Measurements from ENCODE around the gene TEF. TPM values are rescaled to one million over a fixed set of nuclear protein-coding genes. Genes with fewer than 3 reads are reported as not detected.

The TEF gene
- total RNA-seq, 2 experiments from 2014 or later, result 6.8 to 7.0 TPM

DNA sequence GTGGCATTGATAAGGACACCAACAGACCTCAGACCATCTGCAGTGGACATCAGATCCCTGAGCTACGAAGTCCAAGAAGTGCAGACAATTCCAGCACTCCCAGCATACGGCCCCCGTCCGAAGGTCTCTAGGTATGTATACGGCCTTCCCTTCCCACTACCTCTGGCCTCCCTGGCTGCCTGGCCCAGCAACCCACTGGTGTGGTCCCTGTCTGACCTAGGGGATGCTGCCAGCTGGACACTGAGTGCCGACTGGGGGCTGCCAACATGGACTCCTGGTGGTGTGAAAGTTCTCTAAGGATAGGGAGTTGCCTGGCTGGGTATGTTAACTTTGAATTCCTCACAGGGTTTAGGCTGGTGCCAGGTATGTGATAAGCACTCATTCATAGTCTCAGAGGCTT is 17.5 kb upstream of the TEF start:
- no peak for TF ChIP-seq EZH2phosphoT487 (IDR thresholded peaks at IDR 0.05; ENCODE audit: borderline replicate concordance, low read depth, low read length)
- TF ChIP-seq, protein P1, sequence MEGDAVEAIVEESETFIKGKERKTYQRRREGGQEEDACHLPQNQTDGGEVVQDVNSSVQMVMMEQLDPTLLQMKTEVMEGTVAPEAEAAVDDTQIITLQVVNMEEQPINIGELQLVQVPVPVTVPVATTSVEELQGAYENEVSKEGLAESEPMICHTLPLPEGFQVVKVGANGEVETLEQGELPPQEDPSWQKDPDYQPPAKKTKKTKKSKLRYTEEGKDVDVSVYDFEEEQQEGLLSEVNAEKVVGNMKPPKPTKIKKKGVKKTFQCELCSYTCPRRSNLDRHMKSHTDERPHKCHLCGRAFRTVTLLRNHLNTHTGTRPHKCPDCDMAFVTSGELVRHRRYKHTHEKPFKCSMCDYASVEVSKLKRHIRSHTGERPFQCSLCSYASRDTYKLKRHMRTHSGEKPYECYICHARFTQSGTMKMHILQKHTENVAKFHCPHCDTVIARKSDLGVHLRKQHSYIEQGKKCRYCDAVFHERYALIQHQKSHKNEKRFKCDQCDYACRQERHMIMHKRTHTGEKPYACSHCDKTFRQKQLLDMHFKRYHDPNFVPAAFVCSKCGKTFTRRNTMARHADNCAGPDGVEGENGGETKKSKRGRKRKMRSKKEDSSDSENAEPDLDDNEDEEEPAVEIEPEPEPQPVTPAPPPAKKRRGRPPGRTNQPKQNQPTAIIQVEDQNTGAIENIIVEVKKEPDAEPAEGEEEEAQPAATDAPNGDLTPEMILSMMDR (conservative IDR thresholded peaks at IDR 0.05; ENCODE audit: low read length), result no peak
- no peaks in the 10 kb centered on the region for H3K79me2 ChIP-seq (ENCODE audit: insufficient read depth, low read depth, low read length)
- CTCF ChIA-PET (ENCODE audit: unreplicated experiment), result no interaction called here
- H3K4me2 ChIP-seq (ENCODE audit: low read length), result no peak overlapping the region
- no peaks in the 10 kb centered on the region for H3K9me2 ChIP-seq (ENCODE audit: insufficient read depth, low read length)
- no peak for DNase-seq (ENCODE audit: low spot score)
- no peak overlapping the region for H3K4me3 ChIP-seq (ENCODE audit: low read depth, low read length, poor library complexity, severe bottlenecking)
- H2AFZ ChIP-seq (ENCODE audit: low read length), result no peak overlapping the region
- no peak overlapping the region for H3K27ac ChIP-seq (ENCODE audit: low read depth, low read length, poor library complexity, severe bottlenecking)
- no peaks in the 10 kb centered on the region; the same call in 1 of the 2 replicates for H4K20me1 ChIP-seq (ENCODE audit: insufficient read depth, low read length)
- no TSS peak for BruUV-seq (replicated peaks)
- POLR2A ChIA-PET, result no interaction called here
- H3K36me3 ChIP-seq (ENCODE audit: insufficient read depth, low read length), result no peaks in the 10 kb centered on the region
- no peaks in the 10 kb centered on the region for H3K9me3 ChIP-seq (ENCODE audit: low read length)
- intact Hi-C loops (cut with micrococcal nuclease; ENCODE audit: unreplicated experiment), result no loop called here
- no peaks in the 10 kb centered on the region for H3K4me1 ChIP-seq (ENCODE audit: insufficient read depth, low read length, poor library complexity, severe bottlenecking)

GRCh38 chr22:41364955-41365354 is 16.8 kb upstream of the TEF start:
- Histone ChIP-seq H3K4me3 (ENCODE audit: low read depth, low read length, poor library complexity, severe bottlenecking) (no peak overlapping the region), H3K27ac (ENCODE audit: low read depth, low read length, poor library complexity, severe bottlenecking) (no peak overlapping the region), H3K9me2 (ENCODE audit: insufficient read depth, low read length) (no peaks in the 10 kb centered on the region), H3K79me2 (ENCODE audit: insufficient read depth, low read depth, low read length) (no peaks in the 10 kb centered on the region), H3K9me3 (ENCODE audit: low read length) (no peaks in the 10 kb centered on the region), H2AFZ (ENCODE audit: low read length) (no peak overlapping the region), H3K4me2 (ENCODE audit: low read length) (no peak overlapping the region), H3K4me1 (ENCODE audit: insufficient read depth, low read length, poor library complexity, severe bottlenecking) (no peaks in the 10 kb centered on the region), H3K36me3 (ENCODE audit: insufficient read depth, low read length) (no peaks in the 10 kb centered on the region), H4K20me1 (ENCODE audit: insufficient read depth, low read length) (no peaks in the 10 kb centered on the region; the same call in 1 of the 2 replicates)
- TF ChIP-seq, protein P1 (conservative IDR thresholded peaks at IDR 0.05; ENCODE audit: low read length), result no peak
- DNase-seq (ENCODE audit: low spot score), result no peak
- BruUV-seq (replicated peaks), result no TSS peak
- intact Hi-C loops (cut with micrococcal nuclease; ENCODE audit: unreplicated experiment), result no loop called here
- POLR2A ChIA-PET, result interaction anchor here (0.7 kb wide), 1 partner anchor 593 kb away, joined by 3 read pairs; no protein-coding TSS in a partner anchor
- CTCF ChIA-PET (ENCODE audit: unreplicated experiment), result no interaction called here

DNA sequence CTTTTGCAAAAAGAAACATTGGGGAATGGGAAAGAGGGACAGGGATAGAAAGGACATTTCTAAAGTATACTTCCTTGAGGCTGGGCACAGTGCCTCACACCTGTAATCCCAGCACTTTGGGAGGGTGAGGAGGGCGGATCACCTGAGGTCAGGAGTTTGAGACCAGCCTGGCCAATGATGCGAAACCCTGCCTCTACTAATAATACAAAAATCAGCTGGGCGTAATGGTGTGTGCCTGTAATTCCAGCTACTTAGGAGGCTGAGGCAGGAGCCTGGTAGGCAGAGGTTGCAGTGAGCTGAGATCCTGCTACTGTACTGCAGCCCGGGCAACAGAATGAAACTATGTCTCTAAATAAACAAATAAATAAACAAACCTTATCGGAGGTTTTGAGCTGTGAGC is 16.3 kb upstream of the TEF start:
- no peak for DNase-seq (ENCODE audit: low spot score)
- Histone ChIP-seq H4K20me1 (ENCODE audit: insufficient read depth, low read length) (no peaks in the 10 kb centered on the region; the same call in 1 of the 2 replicates), H3K4me2 (ENCODE audit: low read length) (no peak overlapping the region), H3K9me3 (ENCODE audit: low read length) (no peaks in the 10 kb centered on the region), H2AFZ (ENCODE audit: low read length) (no peak overlapping the region), H3K9me2 (ENCODE audit: insufficient read depth, low read length) (no peaks in the 10 kb centered on the region), H3K4me3 (ENCODE audit: low read depth, low read length, poor library complexity, severe bottlenecking) (no peak overlapping the region), H3K79me2 (ENCODE audit: insufficient read depth, low read depth, low read length) (no peaks in the 10 kb centered on the region), H3K27ac (ENCODE audit: low read depth, low read length, poor library complexity, severe bottlenecking) (no peak overlapping the region), H3K36me3 (ENCODE audit: insufficient read depth, low read length) (no peaks in the 10 kb centered on the region), H3K4me1 (ENCODE audit: insufficient read depth, low read length, poor library complexity, severe bottlenecking) (no peaks in the 10 kb centered on the region)
- TF ChIP-seq EZH2phosphoT487 (IDR thresholded peaks at IDR 0.05; ENCODE audit: borderline replicate concordance, low read depth, low read length), result no peak
- TF ChIP-seq, protein P1 (conservative IDR thresholded peaks at IDR 0.05; ENCODE audit: low read length), result no peak
- intact Hi-C loops (cut with micrococcal nuclease; ENCODE audit: unreplicated experiment), result no loop called here
- ChIA-PET CTCF (ENCODE audit: unreplicated experiment) (no interaction called here), POLR2A (interaction anchor here (0.7 kb wide), 1 partner anchor 593 kb away, joined by 3 read pairs; no protein-coding TSS in a partner anchor)
- BruUV-seq (replicated peaks), result no TSS peak
